ENCODE measurements around the gene ATG101. TPM values are rescaled to one million over a fixed set of nuclear protein-coding genes. Genes with fewer than 3 reads are reported as not detected.
A peak's percentile ranks its signal among the peaks of the same experiment; 100 is the strongest.

ATG101 gene
- total and polyA plus RNA-seq, 2 of the 8 experiments (the other 6 are each of a cell fraction or from before 2014, with no cell fraction given): 49.8 to 55.9 TPM

GRCh38 chr12:52037248-52037861 lies 32.4 kb upstream of the ATG101 start:
- WGBS, 2 experiments (ENCODE audit: extremely low coverage in 1 of 2, insufficient coverage in 1 of 2, insufficient read length in 1 of 2, insufficient replicate concordance in 2 of 2, low coverage in 1 of 2, low lambda C conversion rate in 2 of 2, missing lambda C conversion rate in 1 of 2): 5% methylated on average over 15 of the region's 59 CpGs; no CpG with 5 or more reads in 1 of the 2 experiments
- TF ChIP-seq KDM4A (IDR thresholded peaks at IDR 0.05; ENCODE audit: low read depth, low read length, severe bottlenecking): peak; percentile 8
- TF ChIP-seq JUN (IDR thresholded peaks at IDR 0.05; ENCODE audit: low read depth, low read length): no peak
- peak; percentile 59; the same call in 1 of the 2 replicates for TF ChIP-seq TEAD4 (IDR thresholded peaks at IDR 0.05; ENCODE audit: low read depth, low read length)
- TF ChIP-seq PHF8 (conservative IDR thresholded peaks at IDR 0.05; ENCODE audit: low read depth, low read length): peak; percentile 56; the same call in 1 of the 2 replicates
- TF ChIP-seq JUND (IDR thresholded peaks at IDR 0.05; ENCODE audit: low read length): no peak
- no peak for TF ChIP-seq FOSL1 (IDR thresholded peaks at IDR 0.05; ENCODE audit: insufficient read depth, low read depth, low read length)
- 0 out of 4 replicates have a peak, but pooled peaks of 1 of the 2 experiments have one; percentile 0 for TF ChIP-seq HDAC2 (IDR thresholded peaks at IDR 0.05; ENCODE audit: borderline replicate concordance in 1 of 2, low read depth in 2 of 2, low read length in 2 of 2)
- peak; percentile 79 for TF ChIP-seq CEBPB (IDR thresholded peaks at IDR 0.05; ENCODE audit: low read depth, low read length)

More at GRCh38 chr12:52037248-52037861, 32.4 kb upstream of the ATG101 start:
- ChIA-PET POLR2A (ENCODE audit: partially characterized antibody) (interaction anchor here (0.7 to 6.6 kb wide), 16 partner anchors 9 to 186 kb away, joined by 3 to 56 read pairs (median 4); partner anchors contain the start of genes ATG101, NR4A1 and SMIM41), CTCF (ENCODE audit: partially characterized antibody) (interaction anchor here (0.7 to 15.8 kb wide), 9 partner anchors 10 to 85 kb away, joined by 3 to 294 read pairs (median 5); no protein-coding TSS in a partner anchor)
- H3K36me3 ChIP-seq (ENCODE audit: control insufficient read depth in 2 of 4, insufficient read depth in 4 of 4, low read length in 3 of 4): no peaks in the 10 kb centered on the region
- peaks cover 4% of the 10 kb centered on the region; the same call in 1 of the 2 replicates for H3K79me1 ChIP-seq (ENCODE audit: low read depth, low read length)
- peak overlapping the region; percentile 88; the same call in 1 of the 2 replicates for H4K8ac ChIP-seq (ENCODE audit: extremely low read depth, insufficient read depth, low read length)
- H3K4me3 ChIP-seq (ENCODE audit: extremely low read depth in 1 of 4, insufficient read depth in 2 of 4, low read depth in 3 of 4, low read length in 4 of 4): peak overlapping the region; percentile 44 to 92 (median 66)
- peaks cover 2% of the 10 kb centered on the region; the same call in 1 of the 2 replicates for H3K23me2 ChIP-seq (ENCODE audit: low read depth, low read length)
- H3K4me2 ChIP-seq (ENCODE audit: insufficient read depth in 1 of 2, low read depth in 2 of 2, low read length in 2 of 2): peak overlapping the region; percentile 67 to 81
- peaks cover 2 to 32% (median 22%) of the 10 kb centered on the region in 4 experiments; a peak in 6 of 7 replicates for H3K27me3 ChIP-seq (replicated peaks in 1 of 4; ENCODE audit: control insufficient read depth in 3 of 4, extremely low read depth in 1 of 4, insufficient read depth in 3 of 4, low read length in 3 of 4)
- no peak overlapping the region for H2BK5ac ChIP-seq (ENCODE audit: low read depth, low read length)
- peak overlapping the region; percentile 63 to 93 (median 82) for H3K9ac ChIP-seq (replicated peaks in 1 of 4; ENCODE audit: extremely low read depth in 1 of 4, low read depth in 3 of 4, low read length in 3 of 4)
- DNase-seq (ENCODE audit: low read depth in 1 of 2, low spot score in 2 of 2): peak in 1 of 2 experiments; percentile 75
- H2BK120ac ChIP-seq (replicated peaks; ENCODE audit: low read depth, low read length): no peak overlapping the region
- H4K91ac ChIP-seq (replicated peaks; ENCODE audit: insufficient read length, low read length): no peak overlapping the region
- no peak for FAIRE-seq
- no peak overlapping the region for H3K56ac ChIP-seq (replicated peaks; ENCODE audit: insufficient read length, low read depth, low read length)
- peaks cover 4 to 10% (median 6%) of the 10 kb centered on the region in 4 experiments; a peak in 6 of 7 replicates for H3K4me1 ChIP-seq (replicated peaks in 1 of 4; ENCODE audit: control insufficient read depth in 3 of 4, insufficient read depth in 4 of 4, low read length in 3 of 4)
- peak overlapping the region; percentile 78 for H3K18ac ChIP-seq (ENCODE audit: extremely low read depth, low read length)
- H3K14ac ChIP-seq (ENCODE audit: insufficient read length): no peak overlapping the region
- no peak overlapping the region for H3K4ac ChIP-seq (replicated peaks; ENCODE audit: insufficient read length, low read depth, low read length)
- H2AFZ ChIP-seq (ENCODE audit: low read length): no peak overlapping the region
- no peak overlapping the region for H3K27ac ChIP-seq (ENCODE audit: low read depth, low read length)
- peaks cover 0 to 24% of the 10 kb centered on the region in 2 experiments; a peak in 3 of 4 replicates for H3K79me2 ChIP-seq (ENCODE audit: control insufficient read depth in 1 of 2, insufficient read depth in 2 of 2, low read length in 2 of 2)
- no peak overlapping the region for H2AK5ac ChIP-seq (ENCODE audit: low read depth, low read length)
- H2BK15ac ChIP-seq (ENCODE audit: low read length): 0 out of 2 replicates have a peak overlapping the region, but pooled peaks have one; percentile 72
- H3K23ac ChIP-seq (ENCODE audit: insufficient read length): no peak overlapping the region
- H2BK20ac ChIP-seq (ENCODE audit: low read length): no peak overlapping the region
- no peaks in the 10 kb centered on the region for H3K9me3 ChIP-seq (ENCODE audit: insufficient read depth in 2 of 2, low read depth in 1 of 2, low read length in 1 of 2)
- H4K20me1 ChIP-seq (replicated peaks in 1 of 2; ENCODE audit: control insufficient read depth in 1 of 2, insufficient read depth in 2 of 2, low read length in 2 of 2): peaks cover 2 to 11% of the 10 kb centered on the region in 2 experiments
- H4K5ac ChIP-seq (ENCODE audit: insufficient read length, low read depth, low read length): no peak overlapping the region
- 0 out of 2 replicates have a peak overlapping the region, but pooled peaks have one; percentile 39 for H2BK12ac ChIP-seq (ENCODE audit: low read depth, low read length)

All from H1 (cell line).